Activated CD8-positive, alpha-beta memory T cell treated with anti-CD3 and anti-CD28 coated beads, Interleukin-2, amount 50 U/mL, for 4 hours (primary cell): ENCODE measurements around the gene FBXL4.
A peak's percentile ranks its signal among the peaks of the same experiment; 100 is the strongest.

ENCODE experiments used
- DNase-seq: peaks from one replicate; pipeline ENCODE4 v3.0.0-alpha.2; 2020

The FBXL4 gene

GRCh38 chr6:98947411-98948292, at the start of gene FBXL4:
TSS of gene FBXL4 (minus strand) at chr6:98947946. CDS start at chr6:98926988, 20,958 bp downstream.
- DNase-seq = peak; percentile 78

DNA sequence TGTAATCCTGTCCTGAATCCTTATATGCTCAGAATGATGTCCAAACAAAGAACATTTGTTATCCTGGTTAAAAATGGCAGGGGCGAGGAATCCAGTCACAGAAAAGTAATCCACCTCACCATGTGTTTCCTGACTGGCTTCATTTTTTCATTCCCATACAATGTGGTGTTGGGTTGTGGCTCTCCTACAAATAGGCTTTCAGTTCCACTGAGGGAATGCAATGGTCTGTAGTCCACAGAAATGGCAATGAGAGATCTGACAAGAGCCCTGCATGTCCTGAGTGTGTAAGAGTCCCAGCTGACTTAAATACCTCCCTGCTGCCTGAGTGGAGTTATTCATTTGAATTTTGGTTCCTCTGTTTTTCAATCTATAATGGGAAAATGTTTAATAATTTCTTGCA, 47.4 kb upstream of the FBXL4 start:
- no peak for DNase-seq

- DNase-seq = no peak
Observed at GRCh38 chr6:98992535-98992934, 44.8 kb upstream of the FBXL4 start.

DNA sequence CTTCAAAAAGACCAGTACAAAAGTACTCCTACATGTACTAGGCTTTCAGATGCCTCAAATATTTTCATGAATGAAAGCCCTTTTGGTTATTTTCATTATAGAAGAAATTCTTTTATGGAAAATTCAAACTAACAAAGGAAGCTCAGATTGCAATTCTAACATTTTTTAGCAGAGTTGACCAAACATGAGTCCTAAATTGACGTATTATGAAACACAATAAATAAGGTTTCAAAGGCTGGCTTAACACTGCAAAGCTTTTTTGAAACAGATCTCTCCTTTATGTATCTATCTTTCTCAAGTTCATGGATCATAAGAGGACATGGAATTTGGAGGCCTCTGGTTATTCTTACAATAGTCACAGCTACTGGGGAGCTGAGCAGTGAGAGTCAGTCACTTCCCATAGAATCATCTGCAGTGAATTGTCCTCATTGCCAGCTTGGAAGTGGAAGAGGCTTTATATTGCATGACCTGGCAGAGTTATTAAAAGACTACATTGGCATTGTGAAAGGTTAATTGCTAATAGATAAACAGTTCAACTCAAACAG, 38.4 kb upstream of the FBXL4 start:
- DNase-seq = no peak

DNA sequence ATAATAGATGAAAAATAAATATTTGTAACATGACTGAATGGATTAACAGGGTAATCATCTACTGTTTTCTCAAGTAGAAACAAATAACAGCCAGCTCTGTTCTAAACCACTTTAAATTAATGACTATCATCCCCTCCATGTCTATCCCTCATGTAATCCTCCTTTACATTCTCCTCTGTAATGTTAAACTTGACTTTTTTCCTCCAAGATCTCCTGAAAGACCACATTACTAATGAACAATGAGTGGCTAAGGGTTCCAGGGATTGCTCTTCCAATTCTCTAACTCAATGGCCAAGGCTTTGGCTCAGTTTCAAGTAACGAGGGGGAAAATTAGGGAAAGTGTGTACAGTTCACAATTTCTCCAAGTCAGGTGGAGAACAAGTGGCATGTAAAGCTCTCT, 37.6 kb upstream of the FBXL4 start:
- no peak for DNase-seq

DNA sequence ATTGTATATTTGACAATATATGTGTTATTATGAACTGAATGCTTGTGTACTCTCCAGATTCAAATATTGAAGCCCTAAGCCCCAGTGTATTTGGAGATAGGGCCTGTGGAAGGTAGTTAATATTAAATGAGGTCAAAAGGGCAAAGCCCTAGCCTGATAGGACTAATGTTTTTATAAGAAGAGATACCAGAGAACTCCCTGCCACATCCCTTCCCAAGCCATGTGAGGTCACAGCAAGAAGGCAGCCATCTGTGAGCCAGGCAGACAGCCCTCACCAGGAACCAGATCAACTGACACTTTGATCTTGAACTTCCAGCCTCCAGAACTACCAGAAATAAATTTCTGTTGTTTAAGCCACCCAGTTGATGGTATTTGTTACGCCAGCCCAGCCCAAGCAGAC, 36.4 kb upstream of the FBXL4 start:
- no peak for DNase-seq

DNA sequence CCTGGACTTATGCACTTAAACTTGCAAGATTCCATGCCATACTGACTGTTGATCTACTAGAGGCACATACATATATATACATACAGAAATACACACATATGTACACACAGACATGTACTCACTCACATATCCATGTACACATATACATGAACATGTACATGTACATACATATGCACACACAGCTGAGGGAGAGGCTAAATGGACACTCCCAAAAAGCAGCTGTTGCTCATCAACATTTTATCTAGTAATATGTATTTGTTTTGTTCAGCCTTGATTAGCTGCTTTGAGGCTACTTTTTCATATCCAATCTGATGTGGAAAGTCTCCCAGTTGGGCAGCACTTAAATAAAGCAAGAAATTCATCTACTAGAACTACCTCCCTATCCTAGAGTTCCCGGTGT, 33.7 kb upstream of the FBXL4 start:
- DNase-seq = no peak

DNA sequence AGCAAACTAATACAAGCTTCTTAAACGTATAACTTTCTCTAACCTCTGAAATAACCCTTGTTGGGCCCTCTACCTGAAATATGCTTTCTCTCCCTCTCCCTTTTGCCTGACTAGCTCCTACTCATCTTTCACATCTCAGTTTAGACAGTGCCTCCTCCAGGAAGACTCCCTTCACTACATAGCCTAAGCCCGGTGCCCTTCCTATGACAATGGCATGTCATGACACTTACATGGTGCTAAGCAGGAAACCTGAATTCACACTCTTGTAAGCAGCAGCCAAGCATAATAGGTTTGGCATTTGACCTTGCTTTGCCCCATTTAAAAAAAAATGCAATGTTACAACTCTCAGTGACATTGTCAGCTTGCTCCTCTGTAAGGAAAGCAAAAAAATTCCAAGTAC, 33.1 kb upstream of the FBXL4 start:
- no peak for DNase-seq

GRCh38 chr6:98977671-98978292, 30.0 kb upstream of the FBXL4 start:
- no peak for DNase-seq

GRCh38 chr6:98976674-98977385, 29.1 kb upstream of the FBXL4 start:
- DNase-seq = no peak

GRCh38 chr6:98975421-98975820, 27.7 kb upstream of the FBXL4 start:
- no peak for DNase-seq

DNA sequence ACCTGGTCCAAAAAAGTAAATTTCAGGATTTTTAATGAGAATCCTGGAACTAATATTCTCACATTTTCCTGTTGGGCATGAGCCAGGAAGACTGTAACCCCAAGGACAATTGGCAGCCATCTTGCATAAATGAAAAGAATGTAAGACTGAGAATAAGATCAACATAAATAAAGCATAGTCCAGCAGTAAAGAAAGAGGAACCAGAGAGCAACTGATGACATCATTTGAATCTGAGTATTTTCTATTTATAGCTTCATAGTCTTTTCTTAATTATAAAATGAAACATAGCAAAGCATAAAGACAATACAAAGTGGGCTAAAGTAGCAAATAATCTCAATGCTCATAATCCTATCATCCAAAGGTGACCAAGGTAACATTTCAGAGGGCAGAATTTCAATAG, 26.6 kb upstream of the FBXL4 start:
- DNase-seq = no peak

- DNase-seq = no peak
Observed at GRCh38 chr6:98973571-98973970, 25.8 kb upstream of the FBXL4 start.

GRCh38 chr6:98971303-98971702, 23.6 kb upstream of the FBXL4 start:
- no peak for DNase-seq

- DNase-seq = no peak
Observed at GRCh38 chr6:98970469-98970868, 22.7 kb upstream of the FBXL4 start.

GRCh38 chr6:98967616-98968015, 19.9 kb upstream of the FBXL4 start:
- no peak for DNase-seq

DNA sequence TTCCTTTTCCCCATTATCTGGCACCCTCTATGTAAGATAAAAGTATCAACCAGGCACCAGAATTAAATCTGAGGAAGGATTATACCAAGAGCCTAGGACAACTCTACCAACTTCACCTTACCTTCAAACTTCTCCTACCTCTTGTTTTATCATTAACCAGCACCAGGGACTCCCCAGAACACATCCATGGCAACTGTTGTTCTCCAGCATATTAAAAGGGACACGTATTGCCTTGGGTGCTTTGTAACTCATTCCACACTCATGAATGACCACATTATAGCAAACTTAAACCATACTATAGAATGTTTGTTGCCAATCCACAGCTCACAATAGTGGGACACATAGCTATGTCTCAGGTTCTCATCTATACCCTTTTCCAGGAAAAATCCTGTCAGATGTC, 11.9 kb upstream of the FBXL4 start:
- DNase-seq = no peak

GRCh38 chr6:98958776-98959175, 11.0 kb upstream of the FBXL4 start:
- no peak for DNase-seq

GRCh38 chr6:98957450-98957849, 9.7 kb upstream of the FBXL4 start:
- no peak for DNase-seq

GRCh38 chr6:98949589-98949988, 1.8 kb upstream of the FBXL4 start:
- no peak for DNase-seq

DNA sequence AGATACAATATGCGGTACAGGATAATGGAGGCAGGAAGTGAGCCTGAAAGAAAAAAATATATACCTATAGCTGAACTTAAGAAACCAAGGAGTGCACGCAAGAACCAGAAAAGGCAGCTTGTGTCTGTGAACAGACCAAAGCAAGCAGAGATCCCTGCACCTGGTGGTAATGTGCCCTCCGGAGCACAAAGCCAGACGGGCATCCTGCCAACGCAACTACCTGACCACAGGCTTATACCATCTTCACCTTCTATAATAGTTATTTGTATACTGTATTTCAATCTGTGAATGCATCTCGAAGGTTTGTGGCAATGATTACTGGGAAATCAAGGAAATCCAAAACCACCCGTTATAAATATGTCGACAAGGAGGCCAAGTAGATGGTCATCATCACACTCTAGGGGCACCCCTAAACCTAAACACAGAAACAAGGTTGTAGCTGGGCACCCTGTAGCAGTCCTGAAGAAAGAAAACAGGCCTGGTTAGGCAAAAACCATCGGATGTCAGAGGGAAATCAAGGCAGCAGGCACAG, 801 bp downstream of the FBXL4 start:
- DNase-seq = peak; percentile 30

GRCh38 chr6:98946266-98946878, 1.4 kb downstream of the FBXL4 start:
- no peak for DNase-seq
